PC-9 (cell line): Measurements from ENCODE around the gene LAMA3. TPM values are rescaled to one million over a fixed set of nuclear protein-coding genes. Genes with fewer than 3 reads are reported as not detected.

ENCODE experiments used
- BruUV-seq: library from RNA; stranded (reverse); fragments of 400-500 nt; replicated peaks from 2 replicates; lab custom pipeline; 2021; lab: Mats Ljungman, UMichigan
- CTCF ChIA-PET: fragments of 300-600 bp; sonication (Branson Sonifier 250); formaldehyde crosslinking; loops from one replicate; lab custom pipeline; 2022; ENCODE audit warnings: antibody characterized with exemption; lab: Charles Lee
- POLR2A ChIA-PET: fragments of 300-600 bp; sonication (Branson Sonifier 250); formaldehyde crosslinking; loops from one replicate; lab custom pipeline; 2022; ENCODE audit warnings: antibody characterized with exemption; ENCODE audit not compliant: unreplicated experiment; lab: Charles Lee
- DNase-seq, 2 experiments: peaks; one replicate each; pipeline versions ENCODE4 v3.0.0 to v3.0.0-alpha.2; 2015 to 2022; ENCODE audit warnings: mixed read lengths in 1 of 2
- H2AFZ ChIP-seq: fragments of 200-600 bp; sonication (generic); 2 replicates; pipeline ENCODE4 v1.8.1; 2017; ENCODE audit warnings: antibody characterized with exemption
- H3F3A ChIP-seq: fragments of 200-600 bp; sonication (generic); 2 replicates; pipeline ENCODE4 v1.8.1; 2017; ENCODE audit warnings: antibody characterized with exemption, mild to moderate bottlenecking, low read depth; ENCODE audit not compliant: insufficient read depth
- H3K27ac ChIP-seq: fragments of 200-600 bp; sonication (generic); 2 replicates; pipeline ENCODE4 v1.6.1; 2016; ENCODE audit warnings: mixed run types
- H3K27me3 ChIP-seq: fragments of 200-600 bp; sonication (generic); 2 replicates; pipeline ENCODE4 v1.6.1; 2016; ENCODE audit warnings: low read depth, mixed run types; ENCODE audit not compliant: insufficient read depth
- H3K36me3 ChIP-seq: fragments of 200-600 bp; sonication (generic); 2 replicates; pipeline ENCODE4 v1.6.1; 2016; ENCODE audit warnings: low read depth, mixed run types
- H3K4me1 ChIP-seq: fragments of 200-600 bp; sonication (generic); replicated peaks from 2 replicates; pipeline ENCODE4 v1.6.1; 2016; ENCODE audit warnings: mixed run types; ENCODE audit not compliant: insufficient read depth
- H3K4me2 ChIP-seq: fragments of 200-600 bp; sonication (generic); 2 replicates; pipeline ENCODE4 v1.6.1; 2017; ENCODE audit warnings: mixed run types
- H3K4me3 ChIP-seq: fragments of 200-600 bp; sonication (generic); 2 replicates; pipeline ENCODE4 v1.6.1; 2016; ENCODE audit warnings: mixed run types
- H3K79me2 ChIP-seq: fragments of 200-600 bp; sonication (generic); 2 replicates; pipeline ENCODE4 v1.6.1; 2017; ENCODE audit warnings: low read depth, mixed run types
- H3K9me2 ChIP-seq: fragments of 200-600 bp; sonication (generic); 2 replicates; pipeline ENCODE4 v1.8.1; 2017; ENCODE audit warnings: mild to moderate bottlenecking; ENCODE audit not compliant: insufficient read depth
- H3K9me3 ChIP-seq: fragments of 200-600 bp; sonication (generic); 2 replicates; pipeline ENCODE4 v1.8.1; 2016; ENCODE audit warnings: low read depth; ENCODE audit not compliant: insufficient read depth
- H4K20me1 ChIP-seq: fragments of 200-600 bp; sonication (generic); 2 replicates; pipeline ENCODE4 v1.8.1; 2017; ENCODE audit not compliant: insufficient read depth
- EZH2 ChIP-seq: fragments of 200-600 bp; sonication (generic); IDR thresholded peaks from 2 replicates; pipeline ENCODE4 v1.8.0; 2017; ENCODE audit warnings: antibody characterized with exemption, low read depth
- intact Hi-C: fragments of 100-400 bp; cut with micrococcal nuclease; formaldehyde crosslinking; loops from one replicate; pipeline ENCODE4 v1.10.0; 2022; ENCODE audit not compliant: unreplicated experiment
- total RNA-seq: library from RNA; stranded (reverse); gene quantifications from 2 replicates; pipeline ENCODE4 v1.2.3, GENCODE V29; 2021
- TF ChIP-seq, protein P1 (sequence below): fragments of 200-600 bp; sonication (generic); conservative IDR thresholded peaks from 2 replicates; pipeline ENCODE4 v1.6.1; 2017; ENCODE audit warnings: mixed run types, antibody characterized with exemption, mild to moderate bottlenecking, moderate library complexity

LAMA3 gene
- total RNA-seq, 1 experiment from 2014 or later = 44.4 TPM

DNA sequence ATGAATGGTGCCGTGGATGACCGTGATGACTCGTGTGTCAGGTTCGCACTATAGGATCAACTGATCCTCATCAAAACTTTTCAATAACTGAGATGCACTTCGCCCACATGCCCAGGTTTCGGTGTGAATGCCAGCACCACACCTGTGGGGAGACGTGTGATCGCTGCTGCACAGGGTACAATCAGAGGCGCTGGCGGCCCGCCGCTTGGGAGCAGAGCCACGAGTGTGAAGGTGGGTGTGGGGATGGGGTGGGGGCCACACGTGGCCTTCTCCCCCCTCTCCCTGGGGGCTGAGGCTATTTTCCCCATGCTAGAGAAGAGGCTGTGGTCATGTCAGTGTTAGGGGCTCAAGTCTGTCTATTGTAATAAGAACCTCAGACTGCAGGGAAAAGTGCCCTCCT, 69.0 kb downstream of the LAMA3 start:
- TF ChIP-seq, protein P1, sequence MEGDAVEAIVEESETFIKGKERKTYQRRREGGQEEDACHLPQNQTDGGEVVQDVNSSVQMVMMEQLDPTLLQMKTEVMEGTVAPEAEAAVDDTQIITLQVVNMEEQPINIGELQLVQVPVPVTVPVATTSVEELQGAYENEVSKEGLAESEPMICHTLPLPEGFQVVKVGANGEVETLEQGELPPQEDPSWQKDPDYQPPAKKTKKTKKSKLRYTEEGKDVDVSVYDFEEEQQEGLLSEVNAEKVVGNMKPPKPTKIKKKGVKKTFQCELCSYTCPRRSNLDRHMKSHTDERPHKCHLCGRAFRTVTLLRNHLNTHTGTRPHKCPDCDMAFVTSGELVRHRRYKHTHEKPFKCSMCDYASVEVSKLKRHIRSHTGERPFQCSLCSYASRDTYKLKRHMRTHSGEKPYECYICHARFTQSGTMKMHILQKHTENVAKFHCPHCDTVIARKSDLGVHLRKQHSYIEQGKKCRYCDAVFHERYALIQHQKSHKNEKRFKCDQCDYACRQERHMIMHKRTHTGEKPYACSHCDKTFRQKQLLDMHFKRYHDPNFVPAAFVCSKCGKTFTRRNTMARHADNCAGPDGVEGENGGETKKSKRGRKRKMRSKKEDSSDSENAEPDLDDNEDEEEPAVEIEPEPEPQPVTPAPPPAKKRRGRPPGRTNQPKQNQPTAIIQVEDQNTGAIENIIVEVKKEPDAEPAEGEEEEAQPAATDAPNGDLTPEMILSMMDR = no peak
- no peak for TF ChIP-seq EZH2
- DNase-seq = no peak
- Histone ChIP-seq H3K4me3 (no peak overlapping the region), H3K4me1 (no peaks in the 10 kb centered on the region), H3K27me3 (no peaks in the 10 kb centered on the region), H3K36me3 (no peaks in the 10 kb centered on the region), H3K27ac (no peak overlapping the region), H3K9me2 (no peaks in the 10 kb centered on the region), H3F3A (no peaks in the 10 kb centered on the region), H3K9me3 (no peaks in the 10 kb centered on the region), H3K4me2 (no peak overlapping the region), H3K79me2 (no peaks in the 10 kb centered on the region), H2AFZ (no peak overlapping the region), H4K20me1 (no peaks in the 10 kb centered on the region)
- intact Hi-C loops = no loop called here
- POLR2A ChIA-PET = no interaction called here
- CTCF ChIA-PET = no interaction called here
- BruUV-seq = no TSS peak

DNA sequence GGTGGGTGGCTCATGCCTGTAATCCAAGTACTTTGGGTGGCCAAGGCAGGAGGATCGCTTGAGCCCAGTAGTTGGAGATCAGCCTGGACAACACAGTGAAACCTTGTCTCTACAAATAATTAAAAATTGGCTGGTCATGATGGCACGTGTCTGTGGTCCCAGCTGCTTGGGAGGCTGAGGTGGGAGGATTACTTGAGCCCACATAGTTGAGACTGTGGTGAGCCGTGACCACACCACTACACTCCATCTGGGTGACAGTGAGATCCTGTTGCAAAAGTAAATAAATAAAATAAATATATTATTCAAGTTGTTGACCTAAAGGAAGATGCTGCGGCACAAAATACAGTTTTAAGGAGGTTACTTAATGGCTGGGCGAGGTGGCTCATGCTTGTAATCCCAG, 72.7 kb downstream of the LAMA3 start:
- Histone ChIP-seq H3K4me2 (no peak overlapping the region), H3K4me1 (no peaks in the 10 kb centered on the region), H3K36me3 (no peaks in the 10 kb centered on the region), H4K20me1 (no peaks in the 10 kb centered on the region), H3K9me2 (no peaks in the 10 kb centered on the region), H2AFZ (no peak overlapping the region), H3F3A (no peaks in the 10 kb centered on the region), H3K27me3 (no peaks in the 10 kb centered on the region), H3K27ac (no peak overlapping the region), H3K4me3 (no peak overlapping the region), H3K79me2 (no peaks in the 10 kb centered on the region), H3K9me3 (no peaks in the 10 kb centered on the region)
- intact Hi-C loops = no loop called here
- DNase-seq = no peak
- ChIA-PET CTCF (no interaction called here), POLR2A (interaction anchor here (0.6 kb wide), 1 partner anchor 42 kb away, joined by 5 read pairs; no protein-coding TSS in a partner anchor)
- BruUV-seq = no TSS peak
- TF ChIP-seq, protein P1 = no peak
- TF ChIP-seq EZH2 = no peak

DNA sequence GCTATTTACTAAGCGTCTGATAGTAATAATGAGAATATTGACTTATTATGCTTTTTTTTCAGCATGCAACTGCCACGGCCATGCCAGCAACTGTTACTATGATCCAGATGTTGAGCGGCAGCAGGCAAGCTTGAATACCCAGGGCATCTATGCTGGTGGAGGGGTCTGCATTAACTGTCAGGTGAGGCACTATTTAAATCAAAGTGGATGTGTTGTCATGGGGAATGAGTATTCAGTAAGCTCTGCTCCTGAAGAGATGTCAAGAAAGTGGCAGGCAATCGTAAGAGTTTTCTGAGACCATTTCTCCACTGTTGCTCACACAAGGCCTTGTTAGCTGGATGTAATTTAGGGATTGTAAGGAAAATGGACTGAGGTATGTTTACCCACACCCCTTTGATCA, 74.1 kb downstream of the LAMA3 start:
- Histone ChIP-seq H3K27ac (no peak overlapping the region), H3K27me3 (no peaks in the 10 kb centered on the region), H3K79me2 (no peaks in the 10 kb centered on the region), H3K4me1 (no peaks in the 10 kb centered on the region), H4K20me1 (no peaks in the 10 kb centered on the region), H2AFZ (no peak overlapping the region), H3F3A (no peaks in the 10 kb centered on the region), H3K36me3 (no peaks in the 10 kb centered on the region), H3K9me3 (no peaks in the 10 kb centered on the region), H3K4me3 (no peak overlapping the region), H3K9me2 (no peaks in the 10 kb centered on the region), H3K4me2 (no peak overlapping the region)
- POLR2A ChIA-PET = no interaction called here
- CTCF ChIA-PET = no interaction called here
- TF ChIP-seq, protein P1 = no peak
- TF ChIP-seq EZH2 = no peak
- BruUV-seq = no TSS peak
- intact Hi-C loops = no loop called here
- DNase-seq = no peak
